SU-DHL-6 (cell line): ENCODE results near the gene ING4.

Experiments used
- H2AFZ ChIP-seq: fragments of 200-600 bp; sonication (generic); 2 replicates; pipeline ENCODE4 v1.6.1; 2014; ENCODE audit warnings: low read depth, mild to moderate bottlenecking, moderate library complexity, mixed read lengths, antibody characterized with exemption, low read length; ENCODE audit not compliant: severe bottlenecking
- H3F3A ChIP-seq: fragments of 200-600 bp; shearing (Covaris generic); 2 replicates; pipeline ENCODE4 v1.6.0; 2016; ENCODE audit warnings: antibody characterized with exemption, mild to moderate bottlenecking; ENCODE audit not compliant: insufficient read depth
- H3K27ac ChIP-seq: fragments of 200-600 bp; sonication (generic); 2 replicates; pipeline ENCODE4 v1.5.1; 2016; ENCODE audit warnings: low read depth, mild to moderate bottlenecking, low read length, moderate library complexity, mixed read lengths
- H3K27me3 ChIP-seq: fragments of 200-600 bp; sonication (generic), shearing (Covaris generic); 2 replicates; pipeline ENCODE4 v1.6.0; 2014; ENCODE audit warnings: mild to moderate bottlenecking, low read length
- H3K36me3 ChIP-seq: fragments of 200-600 bp; sonication (generic); 2 replicates; pipeline ENCODE4 v1.6.1; 2014; ENCODE audit warnings: mild to moderate bottlenecking, low read length, mixed read lengths
- H3K4me2 ChIP-seq: fragments of 300-600, 200-600 bp; shearing (Covaris generic), sonication (generic); 2 replicates; pipeline ENCODE4 v1.6.0; 2014; ENCODE audit warnings: low read length, low read depth, mild to moderate bottlenecking; ENCODE audit not compliant: poor library complexity, severe bottlenecking
- H3K4me3 ChIP-seq: fragments of 200-600 bp; sonication (generic); 2 replicates; pipeline ENCODE4 v1.5.1; 2014; ENCODE audit warnings: antibody characterized with exemption, low read length, mild to moderate bottlenecking, mixed read lengths; ENCODE audit not compliant: insufficient read depth, poor library complexity, severe bottlenecking
- H3K79me2 ChIP-seq: fragments of 200-600 bp; sonication (generic); 2 replicates; pipeline ENCODE4 v1.6.1; 2014; ENCODE audit warnings: mild to moderate bottlenecking, low read length, moderate library complexity; ENCODE audit not compliant: insufficient read depth
- H3K9ac ChIP-seq: fragments of 200-600 bp; sonication (generic); 2 replicates; pipeline ENCODE4 v1.7.0; 2014; ENCODE audit warnings: mild to moderate bottlenecking, low read length
- H3K9me2 ChIP-seq: fragments of 200-600 bp; sonication (generic); replicated peaks from 2 replicates; pipeline ENCODE4 v1.6.1; 2014; ENCODE audit warnings: low read length; ENCODE audit not compliant: insufficient read depth
- H3K9me3 ChIP-seq: fragments of 200-600 bp; sonication (generic); 2 replicates; pipeline ENCODE4 v1.6.1; 2014; ENCODE audit warnings: low read length, mixed read lengths; ENCODE audit not compliant: insufficient read depth
- H4K20me1 ChIP-seq: fragments of 200-600 bp; sonication (generic); 2 replicates; pipeline ENCODE4 v1.6.1; 2014; ENCODE audit warnings: low read depth, mild to moderate bottlenecking, antibody characterized with exemption, low read length, moderate library complexity, mixed read lengths
- CTCF ChIP-seq: fragments of 200-600 bp; sonication (generic); IDR thresholded peaks from one replicate; pipeline ENCODE4 v1.5.1; 2017; ENCODE audit warnings: antibody characterized with exemption, mild to moderate bottlenecking, low read length, moderate library complexity; ENCODE audit not compliant: insufficient read depth, poor library complexity, severe bottlenecking
- EZH2phosphoT487 ChIP-seq: fragments of 200-600 bp; sonication (generic), shearing (Covaris generic); conservative IDR thresholded peaks from 2 replicates; pipeline ENCODE4 v1.6.1; 2018; ENCODE audit warnings: mild to moderate bottlenecking, antibody characterized with exemption, low read length, moderate library complexity, mixed read lengths

The ING4 gene

GRCh38 chr12:6620137-6620884 is 42.6 kb downstream of the ING4 start:
- peak overlapping the region; percentile 54 for H3K9ac ChIP-seq

GRCh38 chr12:6618483-6619225 is 44.3 kb downstream of the ING4 start:
- Histone ChIP-seq H3K9ac (no peak overlapping the region), H3K4me3 (no peak overlapping the region), H2AFZ (no peak overlapping the region)

More at GRCh38 chr12:6620137-6620884, 42.6 kb downstream of the ING4 start:
- peak overlapping the region; percentile 30 for H3K4me3 ChIP-seq
- no peaks in the 10 kb centered on the region for H3K9me3 ChIP-seq
- H3K36me3 ChIP-seq = no peaks in the 10 kb centered on the region
- no peaks in the 10 kb centered on the region for H3K27me3 ChIP-seq
- no peaks in the 10 kb centered on the region for H3K9me2 ChIP-seq
- peaks cover 8% of the 10 kb centered on the region; the same call in 1 of the 2 replicates for H3K79me2 ChIP-seq
- no peak overlapping the region for H2AFZ ChIP-seq
- no peaks in the 10 kb centered on the region for H4K20me1 ChIP-seq
- peak overlapping the region; percentile 42 for H3K4me2 ChIP-seq
- H3K27ac ChIP-seq = no peak overlapping the region
- TF ChIP-seq EZH2phosphoT487 (no peak), CTCF (no peak)
- H3F3A ChIP-seq = peaks cover 22% of the 10 kb centered on the region

GRCh38 chr12:6615802-6616201 is 47.1 kb downstream of the ING4 start:
- Histone ChIP-seq H4K20me1 (no peaks in the 10 kb centered on the region), H3K79me2 (0 out of 2 replicates have a peak, but pooled peaks cover 4% of the 10 kb centered on the region), H3F3A (peaks cover 23% of the 10 kb centered on the region), H3K4me2 (no peak overlapping the region), H3K27me3 (no peaks in the 10 kb centered on the region), H3K4me3 (no peak overlapping the region), H3K27ac (no peak overlapping the region), H3K36me3 (no peaks in the 10 kb centered on the region), H3K9ac (no peak overlapping the region), H3K9me2 (no peaks in the 10 kb centered on the region), H2AFZ (no peak overlapping the region), H3K9me3 (no peaks in the 10 kb centered on the region)
- no peak for TF ChIP-seq EZH2phosphoT487
- TF ChIP-seq CTCF = no peak

More at GRCh38 chr12:6618483-6619225, 44.3 kb downstream of the ING4 start:
- no peaks in the 10 kb centered on the region for H3K36me3 ChIP-seq
- H3K27ac ChIP-seq = no peak overlapping the region
- no peaks in the 10 kb centered on the region for H3K9me3 ChIP-seq
- TF ChIP-seq CTCF (no peak), EZH2phosphoT487 (no peak)
- H3F3A ChIP-seq = peaks cover 15% of the 10 kb centered on the region
- H3K27me3 ChIP-seq = no peaks in the 10 kb centered on the region
- 0 out of 2 replicates have a peak, but pooled peaks cover 8% of the 10 kb centered on the region for H3K79me2 ChIP-seq
- no peak overlapping the region for H3K4me2 ChIP-seq
- H4K20me1 ChIP-seq = no peaks in the 10 kb centered on the region
- H3K9me2 ChIP-seq = no peaks in the 10 kb centered on the region
